Epithelial cell of esophagus (primary cell): Measurements from ENCODE around the gene LYPLA2.
A peak's percentile ranks its signal among the peaks of the same experiment; 100 is the strongest.

Source experiments
- DNase-seq: peaks from one replicate; pipeline ENCODE4 v3.0.0; 2010; ENCODE audit warnings: low read depth
- H3K4me3 ChIP-seq: 2 replicates; pipeline ENCODE4 v1.5.1; 2011; ENCODE audit warnings: mild to moderate bottlenecking, low read length, control low read depth
- CTCF ChIP-seq: IDR thresholded peaks from 2 replicates; pipeline ENCODE4 v1.5.1; 2011; ENCODE audit warnings: low read depth, mild to moderate bottlenecking, low read length, control low read depth, inconsistent platforms; ENCODE audit not compliant: insufficient read depth; ENCODE audit errors: missing control alignments

LYPLA2 gene

GRCh38 chr1:23763041-23763577 lies 27.8 kb upstream of the LYPLA2 start:
- DNase-seq = no peak
- TF ChIP-seq CTCF = no peak

GRCh38 chr1:23768733-23769132 lies 22.2 kb upstream of the LYPLA2 start:
- no peak for DNase-seq
- H3K4me3 ChIP-seq = no peak overlapping the region
- no peak for TF ChIP-seq CTCF

More at GRCh38 chr1:23763041-23763577, 27.8 kb upstream of the LYPLA2 start:
- no peak overlapping the region for H3K4me3 ChIP-seq

GRCh38 chr1:23772049-23772853 lies 18.7 kb upstream of the LYPLA2 start:
- DNase-seq = peak; percentile 85
- peak; percentile 99 for TF ChIP-seq CTCF
- no peak overlapping the region for H3K4me3 ChIP-seq

- no peak overlapping the region for H3K4me3 ChIP-seq
- TF ChIP-seq CTCF = no peak
- no peak for DNase-seq
Observed at GRCh38 chr1:23772854-23773242, 18.1 kb upstream of the LYPLA2 start.

- DNase-seq = no peak
- TF ChIP-seq CTCF = no peak
- H3K4me3 ChIP-seq = no peak overlapping the region
Observed at GRCh38 chr1:23774174-23774880, 16.6 kb upstream of the LYPLA2 start.

- H3K4me3 ChIP-seq = no peak overlapping the region
- DNase-seq = no peak
- no peak for TF ChIP-seq CTCF
Observed at GRCh38 chr1:23776217-23776616, 14.7 kb upstream of the LYPLA2 start.
